ENCODE measurements around the gene FAM117A.

Gene FAM117A

GRCh38 chr17:49746791-49747490 lies 17.0 kb downstream of the FAM117A start:
- DNase-seq (ENCODE audit: low read depth, low spot score) = no peak
- no peak overlapping the region for H3K4me3 ChIP-seq (ENCODE audit: low read depth, low read length)
- TF ChIP-seq CTCF (IDR thresholded peaks at IDR 0.05; ENCODE audit: insufficient read depth, low read length, missing control alignments) = no peak
- POLR2A ChIA-PET = no interaction called here
- CTCF ChIA-PET = interaction anchor here (0.8 to 2.4 kb wide), 3 partner anchors 32 to 190 kb away, joined by 3 to 15 read pairs (median 3); no protein-coding TSS in a partner anchor

- ChIA-PET CTCF (interaction anchor here (0.8 to 2.4 kb wide), 2 partner anchors 174 to 189 kb away, joined by 3 to 15 read pairs; no protein-coding TSS in a partner anchor), POLR2A (no interaction called here)
- TF ChIP-seq CTCF (IDR thresholded peaks at IDR 0.05; ENCODE audit: insufficient read depth, low read length, missing control alignments) = no peak
- H3K4me3 ChIP-seq (ENCODE audit: low read depth, low read length) = no peak overlapping the region
- no peak for DNase-seq (ENCODE audit: low read depth, low spot score)
These were observed 18.5 kb downstream of the FAM117A start for GRCh38 chr17:49745175-49746139.

GRCh38 chr17:49742166-49742638 lies 21.7 kb downstream of the FAM117A start:
- ChIA-PET POLR2A (no interaction called here), CTCF (interaction anchor here (1.3 kb wide), 2 partner anchors 33 to 172 kb away, joined by 3 read pairs; no protein-coding TSS in a partner anchor)
- no peak overlapping the region for H3K4me3 ChIP-seq (ENCODE audit: low read depth, low read length)
- TF ChIP-seq CTCF (IDR thresholded peaks at IDR 0.05; ENCODE audit: insufficient read depth, low read length, missing control alignments) = no peak
- DNase-seq (ENCODE audit: low read depth, low spot score) = no peak

GRCh38 chr17:49741692-49742076 lies 22.2 kb downstream of the FAM117A start:
- H3K4me3 ChIP-seq (ENCODE audit: low read depth, low read length) = no peak overlapping the region
- no peak for TF ChIP-seq CTCF (IDR thresholded peaks at IDR 0.05; ENCODE audit: insufficient read depth, low read length, missing control alignments)
- ChIA-PET POLR2A (no interaction called here), CTCF (interaction anchor here (1.3 kb wide), 2 partner anchors 33 to 171 kb away, joined by 3 read pairs; no protein-coding TSS in a partner anchor)
- DNase-seq (ENCODE audit: low read depth, low spot score) = no peak

GRCh38 chr17:49741009-49741691 lies 22.8 kb downstream of the FAM117A start:
- TF ChIP-seq CTCF (IDR thresholded peaks at IDR 0.05; ENCODE audit: insufficient read depth, low read length, missing control alignments) = no peak
- ChIA-PET CTCF (interaction anchor here (1.3 kb wide), 2 partner anchors 32 to 171 kb away, joined by 3 read pairs; no protein-coding TSS in a partner anchor), POLR2A (no interaction called here)
- H3K4me3 ChIP-seq (ENCODE audit: low read depth, low read length) = no peak overlapping the region
- DNase-seq (ENCODE audit: low read depth, low spot score) = no peak
